GM19025 (cell line): ENCODE data around the gene ZNF165.
"Not testable (repeated sequence)": the region's sequence is repeated elsewhere in the genome, so short reads cannot be mapped to it uniquely, and the experiment has no call there.

Experiments
- ATAC-seq: cut with Tn5 transposase; IDR thresholded peaks from one replicate; pipeline ENCODE4 v1.9.1; 2021; ENCODE audit warnings: mild to moderate bottlenecking, low read depth, moderate library complexity; ENCODE audit not compliant: unreplicated experiment

Gene ZNF165

GRCh38 chr6:28118217-28118616, 37.8 kb downstream of the ZNF165 start:
- ATAC-seq: no peak

- no peak for ATAC-seq
These were observed 41.5 kb downstream of the ZNF165 start for GRCh38 chr6:28121876-28122275.

- not testable (repeated sequence) for ATAC-seq
These were observed 41.9 kb downstream of the ZNF165 start for GRCh38 chr6:28122283-28122682.

GRCh38 chr6:28124350-28124970, 44.1 kb downstream of the ZNF165 start, which contains the start of gene ZSCAN16:
Gene ZSCAN16 (plus strand): TSS chr6:28124609. CDS start chr6:28125444, 835 bp downstream.
- ATAC-seq: peak; percentile 99

GRCh38 chr6:28124971-28125353, 44.6 kb downstream of the ZNF165 start:
- ATAC-seq: no peak

- no peak for ATAC-seq
These were observed 45.0 kb downstream of the ZNF165 start for GRCh38 chr6:28125401-28125800.

GRCh38 chr6:28134015-28134414, 53.6 kb downstream of the ZNF165 start:
- no peak for ATAC-seq

- ATAC-seq: no peak
These were observed 54.3 kb downstream of the ZNF165 start for GRCh38 chr6:28134716-28135115.

- no peak for ATAC-seq
These were observed 55.0 kb downstream of the ZNF165 start for GRCh38 chr6:28135393-28135792.

GRCh38 chr6:28136585-28137504, 56.5 kb downstream of the ZNF165 start:
- peak; percentile 42 for ATAC-seq

GRCh38 chr6:28137505-28137981, 57.2 kb downstream of the ZNF165 start:
- peak; percentile 35 for ATAC-seq
